IMR-90 (cell line): Measurements from ENCODE around the gene FABP6. TPM values are rescaled to one million over a fixed set of nuclear protein-coding genes. Genes with fewer than 3 reads are reported as not detected.

Experiments used
- ATAC-seq: fragments of 200-7000 bp; cut with Tn5 transposase; 2 replicates; pipeline ENCODE4 v1.9.1; 2020; ENCODE audit warnings: low read depth, mild to moderate bottlenecking, moderate library complexity
- BruUV-seq: library from RNA; stranded (reverse); fragments of 400-500 nt; replicated peaks from 2 replicates; lab custom pipeline; 2021; lab: Mats Ljungman, UMichigan
- CTCF ChIA-PET: fragments of 300-600 bp; formaldehyde crosslinking; extraction: SDS; loops from one replicate; lab custom pipeline; 2021; ENCODE audit warnings: antibody characterized with exemption; lab: Yijun Ruan, JAX
- POLR2A ChIA-PET: fragments of 300-600 bp; sonication (Branson Sonifier 250); formaldehyde crosslinking; loops from one replicate; lab custom pipeline; 2022; ENCODE audit warnings: antibody characterized with exemption; ENCODE audit not compliant: unreplicated experiment; lab: Charles Lee
- DNase-seq: peaks from one replicate; pipeline ENCODE4 v3.0.0; 2013
- H2AFZ ChIP-seq: replicated peaks from 2 replicates; pipeline ENCODE3; 2013; ENCODE audit warnings: low read length, mild to moderate bottlenecking; ENCODE audit not compliant: poor library complexity
- H2AK5ac ChIP-seq: 2 replicates; pipeline ENCODE4 v1.6.1; 2013; ENCODE audit warnings: low read depth, low read length, inconsistent platforms
- H2AK9ac ChIP-seq: replicated peaks from 2 replicates; pipeline ENCODE3; 2013; ENCODE audit warnings: mild to moderate bottlenecking, low read depth, low read length, moderate library complexity; ENCODE audit not compliant: poor library complexity
- H2BK120ac ChIP-seq: 2 replicates; pipeline ENCODE4 v1.6.1; 2013; ENCODE audit warnings: low read depth, low read length, inconsistent platforms
- H2BK15ac ChIP-seq: 3 replicates; pipeline ENCODE4 v1.6.1; 2013; ENCODE audit warnings: low read depth, low read length, inconsistent platforms
- H2BK20ac ChIP-seq: 2 replicates; pipeline ENCODE4 v1.6.1; 2013; ENCODE audit warnings: low read depth, mild to moderate bottlenecking, inconsistent platforms, low read length, moderate library complexity
- H2BK5ac ChIP-seq: 2 replicates; pipeline ENCODE4 v1.6.1; 2013; ENCODE audit warnings: mild to moderate bottlenecking, low read depth, low read length, inconsistent platforms; ENCODE audit not compliant: poor library complexity, severe bottlenecking
- H3K14ac ChIP-seq: replicated peaks from 2 replicates; pipeline ENCODE4 v1.6.1; 2013; ENCODE audit warnings: low read depth, low read length, inconsistent platforms
- H3K18ac ChIP-seq: 2 replicates; pipeline ENCODE4 v1.6.1; 2013; ENCODE audit warnings: low read depth, low read length, control low read depth
- H3K23ac ChIP-seq: 2 replicates; pipeline ENCODE4 v1.6.1; 2013; ENCODE audit warnings: low read depth, low read length, inconsistent platforms
- H3K27ac ChIP-seq: 2 replicates; pipeline ENCODE4 v1.5.1; 2013; ENCODE audit warnings: mild to moderate bottlenecking, control low read depth, low read length; ENCODE audit not compliant: insufficient read depth
- H3K27me3 ChIP-seq: 2 replicates; pipeline ENCODE4 v1.6.1; 2013; ENCODE audit warnings: low read length; ENCODE audit not compliant: control insufficient read depth, insufficient read depth
- H3K36me3 ChIP-seq: 2 replicates; pipeline ENCODE4 v1.6.1; 2013; ENCODE audit warnings: low read length, mixed read lengths; ENCODE audit not compliant: control insufficient read depth, insufficient read depth
- H3K4ac ChIP-seq: 2 replicates; pipeline ENCODE4 v1.6.1; 2013; ENCODE audit warnings: low read depth, low read length, inconsistent platforms
- H3K4me1 ChIP-seq: 2 replicates; pipeline ENCODE4 v1.6.1; 2013; ENCODE audit warnings: low read length, mixed read lengths; ENCODE audit not compliant: control insufficient read depth, insufficient read depth
- H3K4me2 ChIP-seq: 2 replicates; pipeline ENCODE4 v1.6.1; 2013; ENCODE audit warnings: low read depth, mild to moderate bottlenecking, control low read depth, low read length, moderate library complexity
- H3K4me3 ChIP-seq: 2 replicates; pipeline ENCODE4 v1.5.1; 2013; ENCODE audit warnings: low read depth, mild to moderate bottlenecking, control low read depth, low read length, moderate library complexity; ENCODE audit not compliant: insufficient read depth
- H3K56ac ChIP-seq: 2 replicates; pipeline ENCODE4 v1.6.1; 2013; ENCODE audit warnings: low read length, inconsistent platforms; ENCODE audit not compliant: insufficient read depth; ENCODE audit errors: extremely low read depth
- H3K79me1 ChIP-seq, 2 experiments: 2 replicates each; pipeline ENCODE4 v1.6.1; 2013; ENCODE audit warnings: low read length in 2 of 2, inconsistent platforms in 1 of 2, low read depth in 1 of 2
- H3K9ac ChIP-seq: 2 replicates; pipeline ENCODE4 v1.6.1; 2013; ENCODE audit warnings: low read depth, low read length, control low read depth
- H3K9me1 ChIP-seq: 2 replicates; pipeline ENCODE4 v1.6.1; 2013; ENCODE audit warnings: low read length, inconsistent platforms; ENCODE audit not compliant: insufficient read depth
- H3K9me3 ChIP-seq: 2 replicates; pipeline ENCODE4 v1.6.1; 2013; ENCODE audit warnings: low read length; ENCODE audit not compliant: control insufficient read depth, insufficient read depth
- H4K20me1 ChIP-seq: 2 replicates; pipeline ENCODE4 v1.6.1; 2013; ENCODE audit warnings: low read length, inconsistent platforms; ENCODE audit not compliant: insufficient read depth
- H4K5ac ChIP-seq: 2 replicates; pipeline ENCODE4 v1.6.1; 2013; ENCODE audit warnings: mild to moderate bottlenecking, low read depth, low read length, control low read depth
- H4K8ac ChIP-seq, 2 experiments: 2 replicates each; pipeline ENCODE4 v1.6.1; 2013; ENCODE audit warnings: low read depth in 2 of 2, low read length in 2 of 2, control low read depth in 1 of 2, inconsistent platforms in 1 of 2
- H4K91ac ChIP-seq: 2 replicates; pipeline ENCODE4 v1.6.1; 2013; ENCODE audit warnings: low read depth, low read length, inconsistent platforms; ENCODE audit not compliant: insufficient read depth
- BHLHE40 ChIP-seq: fragments of 150-350 bp; IDR thresholded peaks from 2 replicates; pipeline ENCODE4 v1.6.1; 2016; ENCODE audit warnings: mild to moderate bottlenecking, low read depth, low read length
- CEBPB ChIP-seq: IDR thresholded peaks from 2 replicates; pipeline ENCODE4 v1.6.1; 2012; ENCODE audit warnings: low read depth, low read length, improper control_type of control experiment
- CHD1 ChIP-seq: IDR thresholded peaks from 2 replicates; pipeline ENCODE4 v1.6.1; 2012; ENCODE audit warnings: low read depth, low read length, improper control_type of control experiment
- CTCF ChIP-seq: conservative IDR thresholded peaks from 2 replicates; pipeline ENCODE4 v1.5.1; 2012; ENCODE audit warnings: mild to moderate bottlenecking, low read depth, low read length, improper control_type of control experiment
- ELK1 ChIP-seq: fragments of 150-350 bp; IDR thresholded peaks from 2 replicates; pipeline ENCODE4 v1.6.1; 2016; ENCODE audit warnings: low read depth, mild to moderate bottlenecking, low read length, moderate library complexity, borderline replicate concordance
- FOS ChIP-seq: fragments of 150-350 bp; IDR thresholded peaks from 2 replicates; pipeline ENCODE4 v1.6.1; 2016; ENCODE audit warnings: low read depth, low read length
- MAFK ChIP-seq: IDR thresholded peaks from 2 replicates; pipeline ENCODE4 v1.6.1; 2012; ENCODE audit warnings: low read depth, low read length, improper control_type of control experiment
- MAZ ChIP-seq: IDR thresholded peaks from 2 replicates; pipeline ENCODE4 v1.6.1; 2012; ENCODE audit warnings: low read depth, mild to moderate bottlenecking, low read length, improper control_type of control experiment, moderate library complexity, borderline replicate concordance
- MXI1 ChIP-seq: IDR thresholded peaks from 2 replicates; pipeline ENCODE4 v1.6.1; 2012; ENCODE audit warnings: low read depth, mild to moderate bottlenecking, low read length, moderate library complexity, borderline replicate concordance
- NFE2L2 ChIP-seq: fragments of 150-350 bp; IDR thresholded peaks from 2 replicates; pipeline ENCODE4 v1.6.1; 2016; ENCODE audit warnings: low read depth, mild to moderate bottlenecking, low read length
- POLR2A ChIP-seq: IDR thresholded peaks from 2 replicates; pipeline ENCODE4 v1.6.1; 2012; ENCODE audit warnings: mild to moderate bottlenecking, low read depth, low read length
- RAD21 ChIP-seq: IDR thresholded peaks from 2 replicates; pipeline ENCODE4 v1.6.1; 2012; ENCODE audit warnings: low read length, improper control_type of control experiment
- RCOR1 ChIP-seq: IDR thresholded peaks from 2 replicates; pipeline ENCODE4 v1.6.1; 2012; ENCODE audit warnings: mild to moderate bottlenecking, low read length, improper control_type of control experiment; ENCODE audit not compliant: insufficient replicate concordance
- RFX5 ChIP-seq: IDR thresholded peaks from 2 replicates; pipeline ENCODE4 v1.8.0; 2012; ENCODE audit warnings: low read depth, mild to moderate bottlenecking, low read length, moderate library complexity
- SMC3 ChIP-seq: fragments of 150-350 bp; IDR thresholded peaks from 2 replicates; pipeline ENCODE4 v1.6.1; 2016; ENCODE audit warnings: low read depth, mild to moderate bottlenecking, antibody characterized with exemption, low read length, moderate library complexity
- USF2 ChIP-seq: fragments of 150-350 bp; IDR thresholded peaks from 2 replicates; pipeline ENCODE4 v1.6.1; 2017; ENCODE audit warnings: mild to moderate bottlenecking, antibody characterized with exemption, low read length, low read depth
- WGBS, 2 experiments: methylation state at CpG; one replicate each; pipeline versions ENCODE4 v1.1.5 to v1.1.7; 2013; ENCODE audit warnings: missing lambda C conversion rate in 2 of 2; ENCODE audit not compliant: insufficient read length in 1 of 2; ENCODE audit errors: extremely low coverage in 2 of 2; 5-methylcytosine and 5-hydroxymethylcytosine counted together
- dilution Hi-C: fragments of 300-500 bp; cut with HindIII; formaldehyde crosslinking; loops from one replicate; pipeline ENCODE4 v1.14.3; 2018; ENCODE audit warnings: low sequenced_read_pairs; ENCODE audit not compliant: unreplicated experiment
- in situ Hi-C: fragments of 300-500 bp; cut with MboI; formaldehyde crosslinking; loops from 3 replicates; pipeline ENCODE4 v1.14.3; 2019; ENCODE audit warnings: low sequenced_read_pairs, inconsistent platforms, mixed read lengths
- intact Hi-C: fragments of 100-400 bp; cut with micrococcal nuclease; formaldehyde crosslinking; loops from 2 replicates; pipeline ENCODE4 v1.10.0; 2022
- polyA plus RNA-seq, 3 experiments: library from polyadenylated mRNA; depleted of rRNA; stranded (reverse); fragments of >200 nt; gene quantifications; 2 replicates each; pipeline ENCODE4 v1.2.3, GENCODE V29; 2012; ENCODE audit warnings: low replicate concordance in 1 of 3
- total RNA-seq: library from RNA; depleted of rRNA; stranded (reverse); fragments of >200 nt; gene quantifications from 2 replicates; pipeline ENCODE4 v1.2.3, GENCODE V29; 2012

Gene FABP6
- total and polyA plus RNA-seq, 2 of the 4 experiments (the other 2 are of a cell fraction), result not detected

GRCh38 chr5:160237571-160238093, 8.3 kb downstream of the FABP6 start:
- intact Hi-C loops, result no loop called here
- H3K27me3 ChIP-seq, result no peaks in the 10 kb centered on the region; the same call in 1 of the 2 replicates
- H3K18ac ChIP-seq, result no peak overlapping the region
- TF ChIP-seq MXI1 (no peak), ELK1 (no peak), FOS (no peak), RCOR1 (no peak), RFX5 (no peak), BHLHE40 (no peak), SMC3 (no peak), RAD21 (no peak), NFE2L2 (no peak), CHD1 (no peak), POLR2A (no peak), MAZ (no peak), CEBPB (no peak), USF2 (no peak), CTCF (no peak), MAFK (no peak)
- no peaks in the 10 kb centered on the region for H4K20me1 ChIP-seq
- no peak overlapping the region for H3K27ac ChIP-seq
- dilution Hi-C loops, result no loop called here
- H2AK5ac ChIP-seq, result no peak overlapping the region
- H2BK5ac ChIP-seq, result no peak overlapping the region
- no peak overlapping the region for H2BK15ac ChIP-seq
- no peak overlapping the region for H3K14ac ChIP-seq
- BruUV-seq, result no TSS peak
- H3K23ac ChIP-seq, result no peak overlapping the region
- CTCF ChIA-PET, result no interaction called here
- H3K9me1 ChIP-seq, result no peaks in the 10 kb centered on the region
- no peak overlapping the region for H4K91ac ChIP-seq
- in situ Hi-C loops, result no loop called here
- no peaks in the 10 kb centered on the region for H3K79me1 ChIP-seq
- ATAC-seq (no peak), DNase-seq (no peak)
- no peak overlapping the region for H2BK20ac ChIP-seq
- H2AFZ ChIP-seq, result no peak overlapping the region
- H3K4me2 ChIP-seq, result no peak overlapping the region
- no peak overlapping the region for H4K8ac ChIP-seq
- H3K4me1 ChIP-seq, result no peaks in the 10 kb centered on the region
- H3K56ac ChIP-seq, result no peak overlapping the region
- no peak overlapping the region for H3K9ac ChIP-seq
- H3K4me3 ChIP-seq, result no peak overlapping the region
- WGBS, 2 experiments, result 35% methylated on average over 3 of the region's 5 CpGs; no CpG with 5 or more reads in 1 of the 2 experiments
- H4K5ac ChIP-seq, result no peak overlapping the region
- no peaks in the 10 kb centered on the region for H3K36me3 ChIP-seq
- H2BK120ac ChIP-seq, result no peak overlapping the region
- no peaks in the 10 kb centered on the region for H3K9me3 ChIP-seq
- H2AK9ac ChIP-seq, result no peak overlapping the region
- POLR2A ChIA-PET, result no interaction called here
- H3K4ac ChIP-seq, result no peak overlapping the region
